Measurements from ENCODE around the gene PF4V1.

PF4V1 gene

GRCh38 chr4:73902038-73902637 lies 49.0 kb downstream of the PF4V1 start:
- no peak overlapping the region for H2AFZ ChIP-seq (ENCODE audit: low read depth, low read length)
- DNase-seq = no peak

GRCh38 chr4:73902817-73903547 lies 49.9 kb downstream of the PF4V1 start:
- no peak overlapping the region for H3K27ac ChIP-seq (ENCODE audit: low read length)
- no peak overlapping the region for H3K4me3 ChIP-seq (ENCODE audit: low read depth in 1 of 2, low read length in 2 of 2)
- no peaks in the 10 kb centered on the region for H3K27me3 ChIP-seq (ENCODE audit: insufficient read depth, low read length, poor library complexity)
- no peaks in the 10 kb centered on the region for H4K20me1 ChIP-seq (ENCODE audit: insufficient read depth, low read length)
- no peaks in the 10 kb centered on the region for H3K4me1 ChIP-seq (ENCODE audit: insufficient read depth, low read length)
- no peak overlapping the region for H3K9ac ChIP-seq (ENCODE audit: low read depth, low read length)
- H2AFZ ChIP-seq (ENCODE audit: low read depth, low read length) = no peak overlapping the region
- ATAC-seq (ENCODE audit: insufficient read depth, low read depth) (no peak), DNase-seq (no peak)
- no peaks in the 10 kb centered on the region for H3K79me2 ChIP-seq (ENCODE audit: insufficient read depth, low read length)
- no peaks in the 10 kb centered on the region for H3K36me3 ChIP-seq (ENCODE audit: insufficient read depth, low read length)
- TF ChIP-seq CTCF (IDR thresholded peaks at IDR 0.05; ENCODE audit: borderline replicate concordance, extremely low read depth, low read length, poor library complexity, severe bottlenecking) (no peak), EZH2 (IDR thresholded peaks at IDR 0.05; ENCODE audit: borderline replicate concordance, low read depth, low read length, severe bottlenecking) (no peak)
- no peak overlapping the region for H3K4me2 ChIP-seq (ENCODE audit: insufficient read depth, low read length)
- H3K9me3 ChIP-seq (ENCODE audit: insufficient read depth, low read length, severe bottlenecking) = no peaks in the 10 kb centered on the region

More at GRCh38 chr4:73902038-73902637, 49.0 kb downstream of the PF4V1 start:
- Histone ChIP-seq H3K4me2 (ENCODE audit: insufficient read depth, low read length) (no peak overlapping the region), H3K27ac (ENCODE audit: low read length) (no peak overlapping the region), H3K4me1 (ENCODE audit: insufficient read depth, low read length) (no peaks in the 10 kb centered on the region), H3K4me3 (ENCODE audit: low read depth in 1 of 2, low read length in 2 of 2) (no peak overlapping the region), H3K36me3 (ENCODE audit: insufficient read depth, low read length) (no peaks in the 10 kb centered on the region), H3K9me3 (ENCODE audit: insufficient read depth, low read length, severe bottlenecking) (no peaks in the 10 kb centered on the region), H3K27me3 (ENCODE audit: insufficient read depth, low read length, poor library complexity) (no peaks in the 10 kb centered on the region), H3K79me2 (ENCODE audit: insufficient read depth, low read length) (no peaks in the 10 kb centered on the region), H4K20me1 (ENCODE audit: insufficient read depth, low read length) (no peaks in the 10 kb centered on the region), H3K9ac (ENCODE audit: low read depth, low read length) (no peak overlapping the region)
- TF ChIP-seq CTCF (IDR thresholded peaks at IDR 0.05; ENCODE audit: borderline replicate concordance, extremely low read depth, low read length, poor library complexity, severe bottlenecking) (no peak), EZH2 (IDR thresholded peaks at IDR 0.05; ENCODE audit: borderline replicate concordance, low read depth, low read length, severe bottlenecking) (no peak)
- ATAC-seq (ENCODE audit: insufficient read depth, low read depth) = no peak
